ENCODE data around the gene DNAJC1.
A peak's percentile ranks its signal among the peaks of the same experiment; 100 is the strongest.

The DNAJC1 gene

GRCh38 chr10:21954132-21954531 is 49.4 kb downstream of the DNAJC1 start:
- no peak for DNase-seq

GRCh38 chr10:21953585-21954057 is 49.9 kb downstream of the DNAJC1 start:
- DNase-seq: peak; percentile 70

- no peak for DNase-seq
These were observed 53.0 kb downstream of the DNAJC1 start for GRCh38 chr10:21950566-21950965.

GRCh38 chr10:21946946-21947345 is 56.6 kb downstream of the DNAJC1 start:
- DNase-seq: no peak

- no peak for DNase-seq
These were observed 58.7 kb downstream of the DNAJC1 start for GRCh38 chr10:21944727-21945386.

GRCh38 chr10:21943633-21944265 is 59.8 kb downstream of the DNAJC1 start:
- DNase-seq: no peak

- no peak for DNase-seq
These were observed 68.0 kb downstream of the DNAJC1 start for GRCh38 chr10:21935439-21936023.

GRCh38 chr10:21934307-21934706 is 69.2 kb downstream of the DNAJC1 start:
- DNase-seq: no peak

- DNase-seq: peak; percentile 37
These were observed 74.5 kb downstream of the DNAJC1 start for GRCh38 chr10:21929070-21929469.

- peak; percentile 87 for DNase-seq
These were observed 75.7 kb downstream of the DNAJC1 start for GRCh38 chr10:21927631-21928353.

- DNase-seq: peak; percentile 99
These were observed 76.6 kb downstream of the DNAJC1 start for GRCh38 chr10:21926949-21927348.

GRCh38 chr10:21926358-21926925 is 77.1 kb downstream of the DNAJC1 start:
- no peak for DNase-seq

GRCh38 chr10:21925851-21926250 is 77.7 kb downstream of the DNAJC1 start:
- no peak for DNase-seq

GRCh38 chr10:21924511-21924910 is 79.0 kb downstream of the DNAJC1 start:
- DNase-seq: no peak

- DNase-seq: no peak
These were observed 82.9 kb downstream of the DNAJC1 start for GRCh38 chr10:21920633-21921032.

- no peak for DNase-seq
These were observed 83.6 kb downstream of the DNAJC1 start for GRCh38 chr10:21919906-21920305.

GRCh38 chr10:21919117-21919516 is 84.4 kb downstream of the DNAJC1 start:
- peak; percentile 42 for DNase-seq

GRCh38 chr10:21912625-21913024 is 90.9 kb downstream of the DNAJC1 start:
- DNase-seq: no peak

GRCh38 chr10:21910798-21911197 is 92.7 kb downstream of the DNAJC1 start:
- DNase-seq: no peak

GRCh38 chr10:21907436-21907835 is 96.1 kb downstream of the DNAJC1 start:
- DNase-seq: no peak

- DNase-seq: no peak
These were observed 98.6 kb downstream of the DNAJC1 start for GRCh38 chr10:21904930-21905329.

- no peak for DNase-seq
These were observed 103.8 kb downstream of the DNAJC1 start for GRCh38 chr10:21899736-21900135.

GRCh38 chr10:21895932-21896331 is 107.6 kb downstream of the DNAJC1 start:
- no peak for DNase-seq

Data from fibroblast of skin of right biceps (primary cell).